ENCODE measurements around the gene BCORL1. TPM values are rescaled to one million over a fixed set of nuclear protein-coding genes. Genes with fewer than 3 reads are reported as not detected.

Gene BCORL1
- polyA plus RNA-seq, 1 donor from 2014 or later, result 1.0 TPM

DNA sequence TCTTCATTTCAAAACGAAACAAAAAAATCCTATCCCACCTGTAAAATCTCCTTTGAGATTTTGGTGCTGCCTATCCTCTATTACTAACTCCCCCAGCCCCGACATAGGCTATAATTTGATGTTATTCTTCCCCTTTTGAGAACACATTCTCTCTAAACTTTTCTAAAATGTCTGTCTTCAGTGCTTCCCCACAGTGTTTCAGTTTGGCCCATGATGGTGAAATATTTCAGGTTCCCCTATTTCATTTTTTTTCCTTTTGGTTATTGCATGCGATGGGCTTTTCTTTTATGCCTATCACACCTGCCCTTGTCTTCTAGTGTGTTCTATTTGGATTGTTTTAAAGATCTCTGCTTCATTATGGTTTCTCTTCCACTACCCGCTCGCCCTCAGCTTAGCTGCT lies 14.7 kb downstream of the BCORL1 start:
- H3K9me3 ChIP-seq (ENCODE audit: low read length), result no peaks in the 10 kb centered on the region
- no peak overlapping the region for H3K4me3 ChIP-seq (ENCODE audit: low read length)
- TF ChIP-seq EP300 (conservative IDR thresholded peaks at IDR 0.05; ENCODE audit: poor library complexity, severe bottlenecking) (no peak), SMC3 (conservative IDR thresholded peaks at IDR 0.05; ENCODE audit: poor library complexity) (no peak), MXI1 (conservative IDR thresholded peaks at IDR 0.05; ENCODE audit: poor library complexity, severe bottlenecking) (no peak), TAF1 (IDR thresholded peaks at IDR 0.05; ENCODE audit: low read depth) (no peak), EZH2 (IDR thresholded peaks at IDR 0.05; ENCODE audit: borderline replicate concordance, insufficient read depth, low read length, poor library complexity, severe bottlenecking) (no peak), POLR2AphosphoS5 (IDR thresholded peaks at IDR 0.05) (no peak), RAD21 (conservative IDR thresholded peaks at IDR 0.05) (no peak)
- TF ChIP-seq, protein P1, sequence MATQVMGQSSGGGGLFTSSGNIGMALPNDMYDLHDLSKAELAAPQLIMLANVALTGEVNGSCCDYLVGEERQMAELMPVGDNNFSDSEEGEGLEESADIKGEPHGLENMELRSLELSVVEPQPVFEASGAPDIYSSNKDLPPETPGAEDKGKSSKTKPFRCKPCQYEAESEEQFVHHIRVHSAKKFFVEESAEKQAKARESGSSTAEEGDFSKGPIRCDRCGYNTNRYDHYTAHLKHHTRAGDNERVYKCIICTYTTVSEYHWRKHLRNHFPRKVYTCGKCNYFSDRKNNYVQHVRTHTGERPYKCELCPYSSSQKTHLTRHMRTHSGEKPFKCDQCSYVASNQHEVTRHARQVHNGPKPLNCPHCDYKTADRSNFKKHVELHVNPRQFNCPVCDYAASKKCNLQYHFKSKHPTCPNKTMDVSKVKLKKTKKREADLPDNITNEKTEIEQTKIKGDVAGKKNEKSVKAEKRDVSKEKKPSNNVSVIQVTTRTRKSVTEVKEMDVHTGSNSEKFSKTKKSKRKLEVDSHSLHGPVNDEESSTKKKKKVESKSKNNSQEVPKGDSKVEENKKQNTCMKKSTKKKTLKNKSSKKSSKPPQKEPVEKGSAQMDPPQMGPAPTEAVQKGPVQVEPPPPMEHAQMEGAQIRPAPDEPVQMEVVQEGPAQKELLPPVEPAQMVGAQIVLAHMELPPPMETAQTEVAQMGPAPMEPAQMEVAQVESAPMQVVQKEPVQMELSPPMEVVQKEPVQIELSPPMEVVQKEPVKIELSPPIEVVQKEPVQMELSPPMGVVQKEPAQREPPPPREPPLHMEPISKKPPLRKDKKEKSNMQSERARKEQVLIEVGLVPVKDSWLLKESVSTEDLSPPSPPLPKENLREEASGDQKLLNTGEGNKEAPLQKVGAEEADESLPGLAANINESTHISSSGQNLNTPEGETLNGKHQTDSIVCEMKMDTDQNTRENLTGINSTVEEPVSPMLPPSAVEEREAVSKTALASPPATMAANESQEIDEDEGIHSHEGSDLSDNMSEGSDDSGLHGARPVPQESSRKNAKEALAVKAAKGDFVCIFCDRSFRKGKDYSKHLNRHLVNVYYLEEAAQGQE (IDR thresholded peaks at IDR 0.05; ENCODE audit: borderline replicate concordance), result no peak
- TF ChIP-seq, protein P2, sequence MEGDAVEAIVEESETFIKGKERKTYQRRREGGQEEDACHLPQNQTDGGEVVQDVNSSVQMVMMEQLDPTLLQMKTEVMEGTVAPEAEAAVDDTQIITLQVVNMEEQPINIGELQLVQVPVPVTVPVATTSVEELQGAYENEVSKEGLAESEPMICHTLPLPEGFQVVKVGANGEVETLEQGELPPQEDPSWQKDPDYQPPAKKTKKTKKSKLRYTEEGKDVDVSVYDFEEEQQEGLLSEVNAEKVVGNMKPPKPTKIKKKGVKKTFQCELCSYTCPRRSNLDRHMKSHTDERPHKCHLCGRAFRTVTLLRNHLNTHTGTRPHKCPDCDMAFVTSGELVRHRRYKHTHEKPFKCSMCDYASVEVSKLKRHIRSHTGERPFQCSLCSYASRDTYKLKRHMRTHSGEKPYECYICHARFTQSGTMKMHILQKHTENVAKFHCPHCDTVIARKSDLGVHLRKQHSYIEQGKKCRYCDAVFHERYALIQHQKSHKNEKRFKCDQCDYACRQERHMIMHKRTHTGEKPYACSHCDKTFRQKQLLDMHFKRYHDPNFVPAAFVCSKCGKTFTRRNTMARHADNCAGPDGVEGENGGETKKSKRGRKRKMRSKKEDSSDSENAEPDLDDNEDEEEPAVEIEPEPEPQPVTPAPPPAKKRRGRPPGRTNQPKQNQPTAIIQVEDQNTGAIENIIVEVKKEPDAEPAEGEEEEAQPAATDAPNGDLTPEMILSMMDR (IDR thresholded peaks at IDR 0.05; ENCODE audit: poor library complexity, severe bottlenecking), result no peak
- no peak overlapping the region for H2AFZ ChIP-seq (ENCODE audit: low read depth, low read length)
- no peak overlapping the region for H3K9ac ChIP-seq (ENCODE audit: low read length)
- H4K20me1 ChIP-seq (ENCODE audit: insufficient read depth), result no peaks in the 10 kb centered on the region
- H3K27ac ChIP-seq (ENCODE audit: low read length), result no peak overlapping the region
- H3K4me2 ChIP-seq (ENCODE audit: low read length), result no peak overlapping the region
- H3K36me3 ChIP-seq (ENCODE audit: insufficient read depth, low read length), result no peaks in the 10 kb centered on the region
- H3K79me2 ChIP-seq (replicated peaks; ENCODE audit: insufficient read depth, low read length), result no peaks in the 10 kb centered on the region
- H3K9me2 ChIP-seq (ENCODE audit: insufficient read depth, low read length), result no peaks in the 10 kb centered on the region
- no peaks in the 10 kb centered on the region for H3F3A ChIP-seq (ENCODE audit: insufficient read depth, low read length, poor library complexity, severe bottlenecking)
- H3K27me3 ChIP-seq (ENCODE audit: insufficient read depth, low read depth, low read length), result no peaks in the 10 kb centered on the region

DNA sequence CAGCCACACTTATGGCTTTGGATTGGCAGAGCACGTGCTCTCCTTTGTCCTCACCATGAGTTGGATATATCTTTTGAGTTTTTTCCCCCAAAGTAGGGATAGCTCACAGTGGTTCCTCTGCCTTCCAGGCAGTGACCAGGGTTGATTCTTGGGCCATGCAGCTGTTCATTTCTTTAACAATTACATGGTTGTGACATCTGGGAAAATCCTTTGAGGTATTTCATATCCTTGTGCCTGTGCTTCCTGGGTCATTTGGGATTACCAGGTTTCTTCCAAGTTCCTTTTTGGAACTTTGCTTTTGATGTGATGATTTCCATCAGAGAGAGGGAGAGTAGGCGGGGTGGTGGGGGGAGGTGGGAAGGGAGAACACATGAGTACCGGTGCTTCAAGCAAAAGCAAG lies 15.6 kb downstream of the BCORL1 start:
- H3K4me3 ChIP-seq (ENCODE audit: low read length), result no peak overlapping the region
- H3F3A ChIP-seq (ENCODE audit: insufficient read depth, low read length, poor library complexity, severe bottlenecking), result no peaks in the 10 kb centered on the region
- no peaks in the 10 kb centered on the region for H3K79me2 ChIP-seq (replicated peaks; ENCODE audit: insufficient read depth, low read length)
- TF ChIP-seq EZH2 (IDR thresholded peaks at IDR 0.05; ENCODE audit: borderline replicate concordance, insufficient read depth, low read length, poor library complexity, severe bottlenecking) (no peak), EP300 (conservative IDR thresholded peaks at IDR 0.05; ENCODE audit: poor library complexity, severe bottlenecking) (no peak), TAF1 (IDR thresholded peaks at IDR 0.05; ENCODE audit: low read depth) (no peak), MXI1 (conservative IDR thresholded peaks at IDR 0.05; ENCODE audit: poor library complexity, severe bottlenecking) (no peak), SMC3 (conservative IDR thresholded peaks at IDR 0.05; ENCODE audit: poor library complexity) (no peak), POLR2AphosphoS5 (IDR thresholded peaks at IDR 0.05) (no peak), RAD21 (conservative IDR thresholded peaks at IDR 0.05) (no peak)
- TF ChIP-seq, protein P2 (IDR thresholded peaks at IDR 0.05; ENCODE audit: poor library complexity, severe bottlenecking), result no peak
- TF ChIP-seq, protein P1 (IDR thresholded peaks at IDR 0.05; ENCODE audit: borderline replicate concordance), result no peak
- no peak overlapping the region for H2AFZ ChIP-seq (ENCODE audit: low read depth, low read length)
- H3K4me2 ChIP-seq (ENCODE audit: low read length), result no peak overlapping the region
- no peak overlapping the region for H3K27ac ChIP-seq (ENCODE audit: low read length)
- no peak overlapping the region for H3K9ac ChIP-seq (ENCODE audit: low read length)
- no peaks in the 10 kb centered on the region for H3K27me3 ChIP-seq (ENCODE audit: insufficient read depth, low read depth, low read length)
- no peaks in the 10 kb centered on the region for H3K36me3 ChIP-seq (ENCODE audit: insufficient read depth, low read length)
- H3K9me3 ChIP-seq (ENCODE audit: low read length), result no peaks in the 10 kb centered on the region
- H4K20me1 ChIP-seq (ENCODE audit: insufficient read depth), result no peaks in the 10 kb centered on the region
- H3K9me2 ChIP-seq (ENCODE audit: insufficient read depth, low read length), result no peaks in the 10 kb centered on the region

Measured in neural cell (in vitro differentiated cells).